GM10266 (cell line): Measurements from ENCODE around the gene ZNF668.

Experiments used
- DNase-seq: peaks from one replicate; pipeline ENCODE4 v3.0.0; 2012; ENCODE audit errors: extremely low spot score
- TF ChIP-seq, protein P1 (sequence below): IDR thresholded peaks from 2 replicates; pipeline ENCODE4 v1.5.1; 2012; ENCODE audit warnings: mild to moderate bottlenecking, low read depth; ENCODE audit not compliant: control insufficient read depth, insufficient read depth; ENCODE audit errors: missing control alignments

Gene ZNF668

DNA sequence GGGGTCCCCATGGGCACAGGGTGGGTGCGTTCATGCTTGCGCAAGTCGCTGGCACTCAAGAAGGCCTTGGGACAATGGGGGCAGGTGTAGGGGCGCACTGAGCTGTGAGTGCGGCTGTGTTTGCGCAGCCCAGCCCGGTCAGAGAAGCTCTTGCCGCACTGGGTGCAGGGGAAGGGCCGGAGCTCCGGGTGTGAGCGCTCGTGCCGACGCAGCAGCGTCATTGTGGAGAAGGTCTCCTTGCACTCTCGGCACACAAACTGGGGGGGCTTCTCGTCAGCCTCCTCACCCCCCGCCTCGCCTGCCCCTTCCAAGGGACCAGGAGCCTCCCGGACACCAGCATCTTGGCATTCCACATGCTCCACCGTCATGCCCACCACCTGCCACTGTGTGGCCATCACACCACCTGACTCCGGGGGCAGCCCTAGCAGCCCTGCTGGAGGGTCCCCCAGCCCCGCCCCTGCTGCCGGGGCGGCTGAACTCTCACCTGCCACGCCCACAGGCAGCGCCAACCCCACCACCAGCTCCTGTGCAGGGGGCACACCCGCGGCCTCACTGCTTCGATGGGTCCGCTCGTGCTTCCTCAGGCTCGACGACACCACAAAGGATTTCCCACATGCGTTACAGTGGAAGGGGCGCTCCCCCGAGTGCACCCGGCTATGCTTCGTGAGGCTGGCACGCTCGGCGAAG is 12.8 kb downstream of the ZNF668 start:
- TF ChIP-seq, protein P1, sequence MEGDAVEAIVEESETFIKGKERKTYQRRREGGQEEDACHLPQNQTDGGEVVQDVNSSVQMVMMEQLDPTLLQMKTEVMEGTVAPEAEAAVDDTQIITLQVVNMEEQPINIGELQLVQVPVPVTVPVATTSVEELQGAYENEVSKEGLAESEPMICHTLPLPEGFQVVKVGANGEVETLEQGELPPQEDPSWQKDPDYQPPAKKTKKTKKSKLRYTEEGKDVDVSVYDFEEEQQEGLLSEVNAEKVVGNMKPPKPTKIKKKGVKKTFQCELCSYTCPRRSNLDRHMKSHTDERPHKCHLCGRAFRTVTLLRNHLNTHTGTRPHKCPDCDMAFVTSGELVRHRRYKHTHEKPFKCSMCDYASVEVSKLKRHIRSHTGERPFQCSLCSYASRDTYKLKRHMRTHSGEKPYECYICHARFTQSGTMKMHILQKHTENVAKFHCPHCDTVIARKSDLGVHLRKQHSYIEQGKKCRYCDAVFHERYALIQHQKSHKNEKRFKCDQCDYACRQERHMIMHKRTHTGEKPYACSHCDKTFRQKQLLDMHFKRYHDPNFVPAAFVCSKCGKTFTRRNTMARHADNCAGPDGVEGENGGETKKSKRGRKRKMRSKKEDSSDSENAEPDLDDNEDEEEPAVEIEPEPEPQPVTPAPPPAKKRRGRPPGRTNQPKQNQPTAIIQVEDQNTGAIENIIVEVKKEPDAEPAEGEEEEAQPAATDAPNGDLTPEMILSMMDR, result no peak
- DNase-seq, result no peak

DNA sequence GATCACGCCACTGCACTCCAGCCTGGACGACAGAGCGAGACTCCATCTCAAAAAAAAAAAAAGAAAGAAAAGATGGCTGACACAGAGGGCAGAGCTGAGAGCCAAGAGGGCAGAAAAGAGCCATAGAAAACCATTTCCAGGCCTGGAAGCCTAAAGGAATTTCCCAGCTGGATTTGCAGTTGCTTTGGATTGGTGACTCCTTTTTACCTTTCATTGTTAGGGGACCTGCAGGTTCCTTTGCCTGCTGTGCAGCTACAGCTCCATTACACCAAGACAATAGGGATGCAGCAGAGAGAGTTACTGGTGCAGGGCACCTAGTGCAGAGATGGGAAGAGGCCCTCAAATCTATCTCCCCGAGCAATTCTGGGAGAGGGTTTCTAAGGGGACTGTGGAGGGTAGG is 18.4 kb downstream of the ZNF668 start:
- no peak for DNase-seq
- TF ChIP-seq, protein P1, result no peak

DNA sequence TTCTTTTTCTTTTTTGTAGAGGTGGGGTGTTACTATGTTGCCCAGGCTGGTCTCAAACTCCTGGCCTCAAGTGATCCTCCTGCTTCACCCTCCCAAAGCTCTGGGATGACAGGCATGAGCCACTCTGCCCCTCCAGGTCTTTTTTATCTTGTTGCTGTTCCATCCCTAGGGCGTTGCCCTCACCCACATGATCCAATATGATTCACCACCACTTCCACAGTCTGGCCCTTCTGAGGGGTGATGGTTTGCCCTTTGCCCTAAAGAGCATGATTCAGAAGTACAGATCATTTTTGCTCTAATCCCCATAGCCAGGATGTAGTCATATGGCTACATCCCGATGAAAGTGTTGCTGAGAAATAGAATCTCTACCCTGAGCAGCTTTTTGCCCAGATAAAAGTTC is 21.9 kb downstream of the ZNF668 start:
- no peak for DNase-seq

DNA sequence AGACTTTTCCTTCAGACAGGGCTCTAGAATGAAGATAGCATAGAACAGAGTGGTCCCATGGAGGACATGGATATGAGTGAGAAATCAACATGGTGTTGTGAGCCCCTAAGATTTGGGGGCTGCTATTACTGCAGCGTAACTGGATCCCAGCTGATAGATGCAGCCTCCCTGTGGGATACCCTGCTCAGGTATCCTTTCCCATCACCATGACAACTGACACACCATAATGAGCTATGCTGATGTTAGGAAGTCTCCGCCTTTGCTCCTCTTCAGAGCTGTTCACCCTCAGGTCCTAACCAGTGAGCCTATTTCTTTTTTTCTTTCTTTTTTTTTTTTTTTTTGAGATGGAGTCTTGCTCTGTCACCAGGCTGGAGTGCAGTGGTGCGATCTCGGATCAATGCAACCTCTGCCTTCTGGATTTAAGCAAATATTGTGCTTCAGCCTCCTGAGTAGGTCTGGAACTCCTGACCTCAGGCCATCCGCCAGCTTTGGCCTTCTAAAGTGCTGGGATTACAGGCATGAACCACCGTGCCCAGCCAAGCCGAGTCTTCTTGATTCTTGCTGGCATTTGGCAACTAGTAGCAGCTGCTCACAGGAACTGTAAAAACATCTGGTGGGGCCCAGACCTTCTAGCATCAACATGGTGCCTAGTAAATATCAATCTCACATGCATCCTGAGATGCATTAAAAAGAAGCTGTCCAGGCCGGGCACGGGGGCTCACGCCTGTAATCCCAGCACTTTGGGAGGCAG is 23.6 kb downstream of the ZNF668 start:
- TF ChIP-seq, protein P1, result no peak

More for the DNA sequence above, 21.9 kb downstream of the ZNF668 start:
- TF ChIP-seq, protein P1, result no peak

DNA sequence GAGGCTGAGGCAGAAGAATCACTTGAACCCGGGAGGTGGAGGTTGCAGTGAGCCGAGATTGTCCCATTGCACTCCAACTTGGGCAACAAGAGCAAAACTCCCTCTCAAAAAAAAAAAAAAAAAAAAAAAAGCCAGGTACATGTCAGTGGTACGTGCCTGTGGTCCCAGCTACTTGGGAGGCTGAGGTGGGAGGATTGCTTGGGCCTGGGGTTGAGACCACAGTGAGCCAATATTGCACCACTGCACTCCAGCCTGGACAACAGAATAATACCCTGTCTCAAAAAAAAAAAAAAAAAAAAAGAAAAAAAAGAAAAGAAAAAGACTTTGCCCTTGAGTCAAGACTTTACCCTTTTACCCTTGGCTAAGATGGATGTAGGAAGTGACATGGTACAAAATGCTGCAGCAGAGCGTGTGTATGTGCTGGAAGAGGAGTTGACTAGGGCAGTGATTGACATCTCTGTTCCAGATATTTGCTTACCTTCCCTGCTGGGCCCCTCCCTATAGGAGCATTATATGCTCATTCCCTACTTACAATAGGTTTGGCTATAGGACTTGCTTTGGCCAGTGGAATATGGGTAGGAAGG is 30.1 kb downstream of the ZNF668 start:
- TF ChIP-seq, protein P1, result no peak
- DNase-seq, result no peak

More for the DNA sequence above, 23.6 kb downstream of the ZNF668 start:
- DNase-seq, result no peak

DNA sequence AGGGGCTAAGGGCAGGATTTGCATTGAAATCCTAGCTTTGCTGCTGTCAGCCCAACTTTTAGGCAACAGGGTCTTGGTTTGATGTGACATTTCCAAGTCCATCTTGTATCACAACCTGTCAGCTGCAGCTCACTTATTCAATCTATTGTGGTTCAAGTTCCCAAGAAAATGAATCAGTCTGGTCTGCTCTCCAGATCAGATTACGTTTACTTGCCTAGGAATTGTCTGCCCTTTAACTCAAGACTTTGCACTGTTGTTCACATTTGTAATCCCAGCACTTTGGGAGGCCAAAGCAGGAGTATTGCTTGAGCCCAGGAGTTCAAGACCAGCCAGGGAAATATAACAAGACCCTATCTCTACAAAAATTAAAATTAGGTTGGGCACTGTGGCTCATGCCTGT is 30.7 kb downstream of the ZNF668 start:
- no peak for DNase-seq
- TF ChIP-seq, protein P1, result no peak

DNA sequence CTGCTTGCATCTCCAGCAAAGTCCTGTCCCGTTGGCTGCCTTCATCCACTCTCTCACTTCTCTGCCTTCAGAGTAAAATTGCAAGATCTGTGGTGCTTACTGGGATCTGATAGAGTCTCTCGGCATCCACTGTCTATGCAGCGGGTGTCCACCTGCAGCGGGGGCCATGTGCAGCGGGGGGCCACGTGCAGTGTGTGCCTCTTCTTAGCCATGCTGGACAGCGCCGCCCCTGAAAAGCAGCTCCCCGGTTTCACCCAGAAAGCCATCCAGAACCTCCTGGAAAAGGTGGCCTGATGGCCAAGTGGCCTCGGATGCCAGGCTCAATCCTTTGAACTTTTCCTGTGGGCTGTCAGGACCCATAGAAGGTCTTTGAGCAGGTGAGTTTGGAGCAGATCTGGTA is 31.2 kb downstream of the ZNF668 start:
- no peak for DNase-seq
- TF ChIP-seq, protein P1, result no peak
